Chondrocyte (in vitro differentiated cells): ENCODE measurements around the gene PLXNA3. TPM values are rescaled to one million over a fixed set of nuclear protein-coding genes. Genes with fewer than 3 reads are reported as not detected.

Experiments
- DNase-seq: peaks from one replicate; pipeline ENCODE4 v3.0.0; 2021; ENCODE audit warnings: mixed read lengths, low spot score
- H3K27ac Mint-ChIP-seq: one replicate; pipeline ENCODE4 v1.8.0; 2021; ENCODE audit warnings: mild to moderate bottlenecking, moderate library complexity, mixed read lengths; ENCODE audit not compliant: unreplicated experiment
- H3K27me3 Mint-ChIP-seq: 2 replicates; pipeline ENCODE4 v1.8.0; 2021; ENCODE audit warnings: low read depth, mixed read lengths
- H3K36me3 Mint-ChIP-seq: 2 replicates; pipeline ENCODE4 v1.8.0; 2021; ENCODE audit warnings: low read depth, mixed read lengths
- H3K4me1 Mint-ChIP-seq: 2 replicates; pipeline ENCODE4 v1.8.0; 2021; ENCODE audit warnings: low read depth, mild to moderate bottlenecking, mixed read lengths
- H3K4me3 Mint-ChIP-seq: one replicate; pipeline ENCODE4 v1.8.0; 2021; ENCODE audit warnings: mild to moderate bottlenecking, moderate library complexity, mixed read lengths; ENCODE audit not compliant: unreplicated experiment
- H3K9me3 Mint-ChIP-seq: 2 replicates; pipeline ENCODE4 v1.8.0; 2021; ENCODE audit warnings: low read depth, mixed read lengths
- long read RNA-seq: library from polyadenylated mRNA; stranded (forward); transcript quantifications from one replicate; pipeline ENCODE4 v2.0.0, GENCODE V29; 2021
- total RNA-seq: library from RNA; stranded (reverse); gene quantifications from 3 replicates; pipeline ENCODE4 v1.2.1, GENCODE V29; 2021
- TF ChIP-seq, protein P1 (sequence below): fragments of 200-600 bp; sonication (generic); IDR thresholded peaks from 2 replicates; pipeline ENCODE4 v1.5.0; 2021; ENCODE audit warnings: antibody characterized with exemption, mild to moderate bottlenecking, moderate library complexity

Gene PLXNA3
- 187 to 212 TPM (median 205 TPM) in 3 replicates for total RNA-seq
- long read RNA-seq, full-length matches to known transcripts, result 32 of 132 reads
- long read RNA-seq, partial matches to known transcripts, result 56 of 132 reads
- long read RNA-seq, other reads (novel, unspliced or antisense), result 44 of 132 reads

DNA sequence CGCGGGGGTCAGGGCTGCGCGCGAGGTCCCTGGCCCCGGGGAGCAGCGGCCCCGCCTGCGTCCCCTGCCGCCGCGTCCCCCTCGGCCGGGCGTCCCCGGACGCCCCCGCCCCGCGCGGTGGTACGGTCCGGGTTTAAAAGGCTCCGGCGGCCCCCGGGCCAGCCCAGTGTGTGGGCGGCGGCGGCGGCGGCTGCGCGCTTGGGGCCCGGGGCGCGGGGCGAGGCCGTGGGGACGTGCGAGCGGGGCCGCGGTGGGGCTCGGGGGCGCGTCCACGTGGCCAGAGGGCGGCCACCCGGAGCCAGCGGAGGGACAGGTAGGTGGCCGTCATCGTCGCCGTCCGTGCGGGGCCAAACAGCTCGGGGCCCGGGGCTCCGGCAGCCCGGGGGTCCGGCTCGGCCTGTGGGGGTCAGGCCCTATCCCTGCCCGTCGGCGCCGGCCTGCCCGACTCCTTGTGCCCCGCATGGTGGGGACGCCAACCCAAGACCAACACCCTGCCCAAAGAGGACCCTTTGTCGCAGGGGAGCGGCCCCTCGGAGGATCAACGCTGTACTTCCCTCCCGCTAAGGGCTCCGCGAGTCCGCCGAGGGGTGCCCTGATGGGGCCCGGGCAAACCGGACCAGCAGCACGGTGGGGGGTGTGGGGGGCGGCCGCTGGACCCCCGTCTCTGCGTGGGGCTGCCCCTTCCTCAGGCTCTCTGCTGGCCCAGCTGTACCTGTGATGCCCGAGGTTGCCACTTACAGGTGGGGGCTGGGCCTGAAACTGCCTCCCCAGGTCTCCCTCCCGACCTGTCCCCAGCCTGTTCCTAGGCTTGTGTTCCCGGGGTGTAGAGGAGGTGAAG is at the start of gene PLXNA3:
Gene PLXNA3, plus strand, starts transcription at position 166 of the 838 bp plus-strand sequence. CDS start 1,903 bp downstream, outside the sequence.
- Mint-ChIP-seq H3K4me3 (peak within 1 kb of the TSS; percentile 83), H3K27ac (peak within 1 kb of the TSS; percentile 78), H3K4me1 (peaks cover 23% of the 10 kb centered on the region), H3K9me3 (peaks cover 8% of the 10 kb centered on the region), H3K27me3 (no peaks in the 10 kb centered on the region), H3K36me3 (peaks cover 16% of the 10 kb centered on the region)
- DNase-seq, result no peak
- TF ChIP-seq, protein P1, sequence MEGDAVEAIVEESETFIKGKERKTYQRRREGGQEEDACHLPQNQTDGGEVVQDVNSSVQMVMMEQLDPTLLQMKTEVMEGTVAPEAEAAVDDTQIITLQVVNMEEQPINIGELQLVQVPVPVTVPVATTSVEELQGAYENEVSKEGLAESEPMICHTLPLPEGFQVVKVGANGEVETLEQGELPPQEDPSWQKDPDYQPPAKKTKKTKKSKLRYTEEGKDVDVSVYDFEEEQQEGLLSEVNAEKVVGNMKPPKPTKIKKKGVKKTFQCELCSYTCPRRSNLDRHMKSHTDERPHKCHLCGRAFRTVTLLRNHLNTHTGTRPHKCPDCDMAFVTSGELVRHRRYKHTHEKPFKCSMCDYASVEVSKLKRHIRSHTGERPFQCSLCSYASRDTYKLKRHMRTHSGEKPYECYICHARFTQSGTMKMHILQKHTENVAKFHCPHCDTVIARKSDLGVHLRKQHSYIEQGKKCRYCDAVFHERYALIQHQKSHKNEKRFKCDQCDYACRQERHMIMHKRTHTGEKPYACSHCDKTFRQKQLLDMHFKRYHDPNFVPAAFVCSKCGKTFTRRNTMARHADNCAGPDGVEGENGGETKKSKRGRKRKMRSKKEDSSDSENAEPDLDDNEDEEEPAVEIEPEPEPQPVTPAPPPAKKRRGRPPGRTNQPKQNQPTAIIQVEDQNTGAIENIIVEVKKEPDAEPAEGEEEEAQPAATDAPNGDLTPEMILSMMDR, result no peak

DNA sequence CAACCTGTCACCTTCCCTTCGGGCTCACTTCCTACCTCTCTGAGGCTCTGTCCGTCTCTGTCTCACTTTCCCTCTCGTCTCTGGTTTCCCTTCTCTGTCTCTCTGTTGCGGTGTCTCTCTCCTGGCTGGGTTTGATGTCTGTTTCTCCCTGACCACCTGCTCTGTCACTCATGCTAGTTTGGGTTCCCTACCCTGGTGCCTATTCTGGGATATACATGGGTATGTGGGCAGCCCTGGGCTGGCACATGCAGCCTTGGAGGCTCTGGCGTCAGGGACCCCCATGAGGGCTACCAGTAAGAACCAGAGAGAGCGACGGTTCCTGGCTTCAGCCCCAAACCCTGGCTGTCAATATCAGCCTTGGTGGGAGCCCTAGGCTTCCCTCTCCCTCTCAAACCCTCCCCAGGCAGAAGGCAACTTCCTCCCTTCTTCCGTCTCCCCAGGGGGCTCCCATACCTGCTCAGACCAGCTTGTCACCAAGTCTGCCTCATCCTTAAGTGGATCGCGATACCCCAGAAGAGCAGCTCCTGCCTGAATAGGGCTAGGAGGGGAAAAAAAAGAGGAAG is 49.3 kb upstream of the PLXNA3 start:
- Mint-ChIP-seq H3K4me3 (peak overlapping the region; percentile 82), H3K27me3 (no peaks in the 10 kb centered on the region), H3K36me3 (peaks cover 3% of the 10 kb centered on the region), H3K27ac (peak overlapping the region; percentile 87), H3K9me3 (no peaks in the 10 kb centered on the region), H3K4me1 (peaks cover 19% of the 10 kb centered on the region)
- no peak for DNase-seq
- TF ChIP-seq, protein P1, result no peak

DNA sequence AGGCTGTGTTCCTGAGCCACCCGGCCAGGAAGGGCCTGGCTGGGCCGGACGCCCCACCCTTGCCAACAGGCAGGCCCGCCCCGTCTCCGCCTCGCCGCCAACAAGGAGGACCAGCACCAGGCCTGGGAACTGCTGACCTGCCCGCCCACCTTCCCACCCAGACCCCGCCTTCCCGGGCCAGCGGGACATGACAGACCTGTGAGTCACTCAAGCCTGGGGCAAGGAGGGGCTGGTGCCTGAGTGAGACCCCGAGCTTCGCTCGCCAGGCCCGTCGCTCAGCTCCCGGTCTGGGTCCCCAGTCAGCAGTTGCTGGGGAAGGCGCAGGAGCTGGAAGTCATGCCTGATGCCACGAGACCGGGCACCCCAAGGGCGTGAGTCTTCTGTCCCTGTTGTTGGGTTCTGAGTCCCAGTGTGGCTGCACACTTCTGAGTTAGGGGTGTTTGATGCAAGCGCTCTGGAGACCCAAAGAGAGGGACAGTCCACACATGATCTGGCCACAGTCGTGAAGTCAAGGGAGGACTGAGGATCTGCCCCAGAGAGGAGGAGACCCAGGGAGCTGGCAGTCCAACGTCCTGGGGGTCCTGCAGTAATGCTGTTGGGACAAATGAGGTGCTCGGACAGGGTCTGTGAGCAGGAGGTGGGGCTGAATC is 48.7 kb upstream of the PLXNA3 start, which contains the start of gene DNASE1L1:
Gene DNASE1L1, minus strand, starts transcription at position 33 of the 650 bp plus-strand sequence. CDS start 3,686 bp downstream, outside the sequence.
- peak within 1 kb of the TSS; percentile 87 for H3K27ac Mint-ChIP-seq
- H3K36me3 Mint-ChIP-seq, result peaks cover 3% of the 10 kb centered on the region
- no peaks in the 10 kb centered on the region for H3K9me3 Mint-ChIP-seq
- TF ChIP-seq, protein P1, result no peak
- no peaks in the 10 kb centered on the region for H3K27me3 Mint-ChIP-seq
- DNase-seq, result no peak
- peak within 1 kb of the TSS; percentile 82 for H3K4me3 Mint-ChIP-seq
- H3K4me1 Mint-ChIP-seq, result peaks cover 19% of the 10 kb centered on the region

DNA sequence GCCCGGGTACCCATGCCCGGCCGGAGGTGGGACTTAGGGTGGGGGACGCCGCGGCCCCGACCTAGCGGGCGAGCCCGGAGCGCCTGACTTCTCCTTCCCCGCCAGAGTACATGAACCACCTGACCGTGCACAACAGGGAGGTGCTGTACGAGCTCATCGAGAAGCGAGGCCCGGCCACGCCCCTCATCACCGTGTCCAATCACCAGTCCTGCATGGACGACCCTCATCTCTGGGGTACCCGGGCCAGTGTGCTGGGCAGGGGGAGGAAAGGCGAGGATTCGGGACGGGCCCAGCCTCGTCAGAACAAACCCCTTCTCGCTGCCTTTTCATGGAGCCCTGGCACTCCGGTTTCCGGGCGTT is 46.1 kb upstream of the PLXNA3 start:
- TF ChIP-seq, protein P1, result no peak
- H3K4me3 Mint-ChIP-seq, result peak overlapping the region; percentile 88
- H3K36me3 Mint-ChIP-seq, result peaks cover 3% of the 10 kb centered on the region
- no peak for DNase-seq
- H3K27ac Mint-ChIP-seq, result peak overlapping the region; percentile 45
- H3K9me3 Mint-ChIP-seq, result no peaks in the 10 kb centered on the region
- H3K4me1 Mint-ChIP-seq, result peaks cover 19% of the 10 kb centered on the region
- no peaks in the 10 kb centered on the region for H3K27me3 Mint-ChIP-seq

DNA sequence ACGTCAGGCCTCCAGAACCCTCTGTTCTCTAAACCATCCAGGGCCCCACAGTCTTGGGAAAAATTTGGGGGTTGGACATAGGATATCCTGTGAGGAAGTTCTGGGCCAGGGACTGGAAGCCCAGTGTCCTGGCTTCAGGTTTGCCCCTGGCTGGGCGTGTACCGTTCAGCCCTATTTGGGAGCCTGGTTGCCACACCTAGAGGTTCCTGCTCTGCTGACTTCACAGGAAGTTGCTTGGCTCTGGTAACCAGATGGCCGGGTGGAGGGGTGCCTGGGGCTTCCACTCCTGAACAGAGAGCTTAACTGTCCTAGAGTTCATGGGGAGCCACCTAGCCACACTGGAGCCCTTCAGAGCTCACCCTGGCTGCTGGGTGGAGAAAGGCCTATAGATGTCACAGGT is 45.6 kb upstream of the PLXNA3 start:
- TF ChIP-seq, protein P1, result no peak
- Mint-ChIP-seq H3K27ac (no peak overlapping the region), H3K27me3 (no peaks in the 10 kb centered on the region), H3K4me3 (peak overlapping the region; percentile 88), H3K36me3 (peaks cover 3% of the 10 kb centered on the region), H3K9me3 (no peaks in the 10 kb centered on the region), H3K4me1 (peaks cover 19% of the 10 kb centered on the region)
- no peak for DNase-seq
